Amygdala (tissue), 56 donors: Measurements from ENCODE around the gene CCNT1.
"Not testable (repeated sequence)": the region's sequence is repeated elsewhere in the genome, so short reads cannot be mapped to it uniquely, and the experiment has no call there.

Experiments
- DNase-seq, 56 donors: peaks; one replicate each; lab custom pipeline; 2025; lab: John Stamatoyannopoulos, UW

Gene CCNT1

GRCh38 chr12:48643011-48643410 is 73.5 kb downstream of the CCNT1 start:
- DNase-seq: no peak

- DNase-seq: not testable (repeated sequence)
These were observed 74.6 kb downstream of the CCNT1 start for GRCh38 chr12:48641752-48642555.

- no peak for DNase-seq
These were observed 75.7 kb downstream of the CCNT1 start for GRCh38 chr12:48640854-48641253.

GRCh38 chr12:48640428-48640827 is 76.1 kb downstream of the CCNT1 start:
- no peak for DNase-seq
